ENCODE measurements around the gene CCDC185.
A peak's percentile ranks its signal among the peaks of the same experiment; 100 is the strongest.

The CCDC185 gene

GRCh38 chr1:223363057-223363855, 30.0 kb upstream of the CCDC185 start (continued):
- TF ChIP-seq ZBTB49 (tag by site-specific recombination; IDR thresholded peaks at IDR 0.05; ENCODE audit: low read depth) (no peak), KLF9 (tag by site-specific recombination; IDR thresholded peaks at IDR 0.05; ENCODE audit: low read depth) (peak; percentile 40), PRDM10 (tag by site-specific recombination; IDR thresholded peaks at IDR 0.05) (peak; percentile 95), TCF7L2 (IDR thresholded peaks at IDR 0.05; ENCODE audit: borderline replicate concordance, low read depth, low read length) (no peak), ZNF148 (tag by site-specific recombination; IDR thresholded peaks at IDR 0.05; ENCODE audit: borderline replicate concordance) (no peak), ZNF747 (tag by site-specific recombination; IDR thresholded peaks at IDR 0.05) (no peak), ZNF121 (tag by site-specific recombination; IDR thresholded peaks at IDR 0.05) (no peak), ZNF19 (tag by site-specific recombination; IDR thresholded peaks at IDR 0.05; ENCODE audit: low read depth) (no peak), ZNF785 (tag by site-specific recombination; IDR thresholded peaks at IDR 0.05) (no peak), ZNF335 (tag by site-specific recombination; conservative IDR thresholded peaks at IDR 0.05) (no peak; the same call in 1 of the 2 replicates), ZBTB17 (tag by site-specific recombination; IDR thresholded peaks at IDR 0.05) (peak; percentile 65), ZNF155 (tag by site-specific recombination; IDR thresholded peaks at IDR 0.05) (no peak), PRDM2 (tag by site-specific recombination; IDR thresholded peaks at IDR 0.05; ENCODE audit: borderline replicate concordance) (no peak), ZNF830 (tag by site-specific recombination; IDR thresholded peaks at IDR 0.05; ENCODE audit: low read depth) (no peak), ZBTB21 (tag by site-specific recombination; IDR thresholded peaks at IDR 0.05) (no peak), ZSCAN18 (tag by site-specific recombination; IDR thresholded peaks at IDR 0.05) (no peak), ZNF404 (tag by site-specific recombination; IDR thresholded peaks at IDR 0.05) (0 out of 2 replicates have a peak, but pooled peaks have one; percentile 7), YY2 (tag by site-specific recombination; IDR thresholded peaks at IDR 0.05) (0 out of 2 replicates have a peak, but pooled peaks have one; percentile 37), REPIN1 (tag by site-specific recombination; IDR thresholded peaks at IDR 0.05; ENCODE audit: low read depth) (no peak), ZNF704 (tag by site-specific recombination; IDR thresholded peaks at IDR 0.05) (no peak), HOXC10 (CRISPR knock-in tag; IDR thresholded peaks at IDR 0.05) (no peak; the same call in 1 of the 2 replicates)

All from HEK293 (cell line).